Cardiac muscle cell (in vitro differentiated cells and primary cell): ENCODE data around the gene MDN1. TPM values are rescaled to one million over a fixed set of nuclear protein-coding genes. Genes with fewer than 3 reads are reported as not detected.

Source experiments
- DNase-seq, 2 donors: peaks; one replicate each; pipeline versions ENCODE4 v3.0.0 to v3.0.0-alpha.2; 2010 to 2017; ENCODE audit warnings: low read depth in 1 of 2, low spot score in 1 of 2
- H3K27ac ChIP-seq: fragments of 200-600 bp; sonication (generic); 2 replicates; pipeline ENCODE4 v1.5.1; 2016
- H3K27me3 ChIP-seq: fragments of 200-600 bp; sonication (generic); 2 replicates; pipeline ENCODE4 v1.6.0; 2016; ENCODE audit warnings: control low read depth
- H3K36me3 ChIP-seq: fragments of 200-600 bp; sonication (generic); 2 replicates; pipeline ENCODE4 v1.5.1; 2016; ENCODE audit warnings: control low read depth
- H3K4me1 ChIP-seq: fragments of 200-600 bp; sonication (generic); 2 replicates; pipeline ENCODE4 v1.8.1; 2017; ENCODE audit warnings: low read depth, mild to moderate bottlenecking, mixed run types
- H3K4me3 ChIP-seq: fragments of 200-600 bp; sonication (generic); 2 replicates; pipeline ENCODE4 v1.5.1; 2016; ENCODE audit warnings: mild to moderate bottlenecking
- H3K9me3 ChIP-seq: fragments of 200-600 bp; sonication (generic); 2 replicates; pipeline ENCODE4 v1.5.1; 2017; ENCODE audit warnings: low read depth, mild to moderate bottlenecking, control low read depth
- CTCF ChIP-seq: IDR thresholded peaks from 2 replicates; pipeline ENCODE4 v1.5.1; 2012; ENCODE audit warnings: low read depth, mild to moderate bottlenecking, low read length
- polyA plus RNA-seq: library from polyadenylated mRNA; unstranded; fragments of >200 nt; fragmentation: Nextera tagmentation; extraction: Ambion mirVana; gene quantifications from 2 replicates; pipeline ENCODE4 v1.2.1, GENCODE V29; 2016
- total RNA-seq: library from RNA; depleted of rRNA; stranded (reverse); fragments of >200 nt; gene quantifications from 2 replicates; pipeline ENCODE4 v1.2.3, GENCODE V29; 2016

The MDN1 gene
- total and polyA plus RNA-seq, 2 experiments from 2014 or later, result 8.6 to 22.2 TPM

GRCh38 chr6:89716532-89716931, 103.1 kb downstream of the MDN1 start:
- DNase-seq, result peak in 1 of 2 donors; percentile 10
- Histone ChIP-seq H3K4me1 (no peaks in the 10 kb centered on the region), H3K27me3 (no peaks in the 10 kb centered on the region), H3K9me3 (no peaks in the 10 kb centered on the region), H3K36me3 (peaks cover 48% of the 10 kb centered on the region), H3K27ac (no peak overlapping the region), H3K4me3 (no peak overlapping the region)
- no peak for TF ChIP-seq CTCF

- Histone ChIP-seq H3K36me3 (peaks cover 53% of the 10 kb centered on the region), H3K4me1 (no peaks in the 10 kb centered on the region), H3K9me3 (no peaks in the 10 kb centered on the region), H3K4me3 (no peak overlapping the region), H3K27ac (no peak overlapping the region), H3K27me3 (no peaks in the 10 kb centered on the region)
- DNase-seq, result no peak
- TF ChIP-seq CTCF, result no peak
Measured at GRCh38 chr6:89711801-89712200, 107.8 kb downstream of the MDN1 start.

- H3K27ac ChIP-seq, result no peak overlapping the region
- no peaks in the 10 kb centered on the region for H3K27me3 ChIP-seq
- H3K4me1 ChIP-seq, result no peaks in the 10 kb centered on the region
- no peak for DNase-seq
- H3K9me3 ChIP-seq, result no peaks in the 10 kb centered on the region
- no peak for TF ChIP-seq CTCF
- no peak overlapping the region for H3K4me3 ChIP-seq
- H3K36me3 ChIP-seq, result peaks cover 56% of the 10 kb centered on the region
Measured at GRCh38 chr6:89708316-89708715, 111.3 kb downstream of the MDN1 start.

GRCh38 chr6:89707766-89708165, 111.8 kb downstream of the MDN1 start:
- H3K36me3 ChIP-seq, result peaks cover 50% of the 10 kb centered on the region
- no peak for DNase-seq
- no peak overlapping the region for H3K27ac ChIP-seq
- H3K4me1 ChIP-seq, result no peaks in the 10 kb centered on the region
- no peaks in the 10 kb centered on the region for H3K9me3 ChIP-seq
- no peak overlapping the region for H3K4me3 ChIP-seq
- H3K27me3 ChIP-seq, result no peaks in the 10 kb centered on the region
- TF ChIP-seq CTCF, result no peak

- H3K27me3 ChIP-seq, result no peaks in the 10 kb centered on the region
- no peak overlapping the region for H3K27ac ChIP-seq
- TF ChIP-seq CTCF, result no peak
- H3K9me3 ChIP-seq, result no peaks in the 10 kb centered on the region
- no peaks in the 10 kb centered on the region for H3K4me1 ChIP-seq
- H3K4me3 ChIP-seq, result no peak overlapping the region
- no peak for DNase-seq
- H3K36me3 ChIP-seq, result peaks cover 45% of the 10 kb centered on the region
Measured at GRCh38 chr6:89706121-89706520, 113.5 kb downstream of the MDN1 start.

- H3K9me3 ChIP-seq, result no peaks in the 10 kb centered on the region
- H3K36me3 ChIP-seq, result peaks cover 64% of the 10 kb centered on the region
- H3K27ac ChIP-seq, result no peak overlapping the region
- no peak overlapping the region for H3K4me3 ChIP-seq
- H3K4me1 ChIP-seq, result no peaks in the 10 kb centered on the region
- TF ChIP-seq CTCF, result no peak
- no peak for DNase-seq
- H3K27me3 ChIP-seq, result no peaks in the 10 kb centered on the region
Measured at GRCh38 chr6:89703292-89703691, 116.3 kb downstream of the MDN1 start.
